IMR-90 (cell line): ENCODE results near the gene SOWAHB. TPM values are rescaled to one million over a fixed set of nuclear protein-coding genes. Genes with fewer than 3 reads are reported as not detected.

Experiments used
- ATAC-seq: fragments of 200-7000 bp; cut with Tn5 transposase; 2 replicates; pipeline ENCODE4 v1.9.1; 2020; ENCODE audit warnings: low read depth, mild to moderate bottlenecking, moderate library complexity
- BruUV-seq: library from RNA; stranded (reverse); fragments of 400-500 nt; replicated peaks from 2 replicates; lab custom pipeline; 2021; lab: Mats Ljungman, UMichigan
- CTCF ChIA-PET: fragments of 300-600 bp; formaldehyde crosslinking; extraction: SDS; loops from one replicate; lab custom pipeline; 2021; ENCODE audit warnings: antibody characterized with exemption; lab: Yijun Ruan, JAX
- POLR2A ChIA-PET: fragments of 300-600 bp; sonication (Branson Sonifier 250); formaldehyde crosslinking; loops from one replicate; lab custom pipeline; 2022; ENCODE audit warnings: antibody characterized with exemption; ENCODE audit not compliant: unreplicated experiment; lab: Charles Lee
- DNase-seq: peaks from one replicate; pipeline ENCODE4 v3.0.0; 2013
- H2AFZ ChIP-seq: replicated peaks from 2 replicates; pipeline ENCODE3; 2013; ENCODE audit warnings: low read length, mild to moderate bottlenecking; ENCODE audit not compliant: poor library complexity
- H2AK5ac ChIP-seq: 2 replicates; pipeline ENCODE4 v1.6.1; 2013; ENCODE audit warnings: low read depth, low read length, inconsistent platforms
- H2AK9ac ChIP-seq: replicated peaks from 2 replicates; pipeline ENCODE3; 2013; ENCODE audit warnings: mild to moderate bottlenecking, low read depth, low read length, moderate library complexity; ENCODE audit not compliant: poor library complexity
- H2BK120ac ChIP-seq: 2 replicates; pipeline ENCODE4 v1.6.1; 2013; ENCODE audit warnings: low read depth, low read length, inconsistent platforms
- H2BK15ac ChIP-seq: 3 replicates; pipeline ENCODE4 v1.6.1; 2013; ENCODE audit warnings: low read depth, low read length, inconsistent platforms
- H2BK20ac ChIP-seq: 2 replicates; pipeline ENCODE4 v1.6.1; 2013; ENCODE audit warnings: low read depth, mild to moderate bottlenecking, inconsistent platforms, low read length, moderate library complexity
- H2BK5ac ChIP-seq: 2 replicates; pipeline ENCODE4 v1.6.1; 2013; ENCODE audit warnings: mild to moderate bottlenecking, low read depth, low read length, inconsistent platforms; ENCODE audit not compliant: poor library complexity, severe bottlenecking
- H3K14ac ChIP-seq: replicated peaks from 2 replicates; pipeline ENCODE4 v1.6.1; 2013; ENCODE audit warnings: low read depth, low read length, inconsistent platforms
- H3K18ac ChIP-seq: 2 replicates; pipeline ENCODE4 v1.6.1; 2013; ENCODE audit warnings: low read depth, low read length, control low read depth
- H3K23ac ChIP-seq: 2 replicates; pipeline ENCODE4 v1.6.1; 2013; ENCODE audit warnings: low read depth, low read length, inconsistent platforms
- H3K27ac ChIP-seq: 2 replicates; pipeline ENCODE4 v1.5.1; 2013; ENCODE audit warnings: mild to moderate bottlenecking, control low read depth, low read length; ENCODE audit not compliant: insufficient read depth
- H3K27me3 ChIP-seq: 2 replicates; pipeline ENCODE4 v1.6.1; 2013; ENCODE audit warnings: low read length; ENCODE audit not compliant: control insufficient read depth, insufficient read depth
- H3K36me3 ChIP-seq: 2 replicates; pipeline ENCODE4 v1.6.1; 2013; ENCODE audit warnings: low read length, mixed read lengths; ENCODE audit not compliant: control insufficient read depth, insufficient read depth
- H3K4ac ChIP-seq: 2 replicates; pipeline ENCODE4 v1.6.1; 2013; ENCODE audit warnings: low read depth, low read length, inconsistent platforms
- H3K4me1 ChIP-seq: 2 replicates; pipeline ENCODE4 v1.6.1; 2013; ENCODE audit warnings: low read length, mixed read lengths; ENCODE audit not compliant: control insufficient read depth, insufficient read depth
- H3K4me2 ChIP-seq: 2 replicates; pipeline ENCODE4 v1.6.1; 2013; ENCODE audit warnings: low read depth, mild to moderate bottlenecking, control low read depth, low read length, moderate library complexity
- H3K4me3 ChIP-seq: 2 replicates; pipeline ENCODE4 v1.5.1; 2013; ENCODE audit warnings: low read depth, mild to moderate bottlenecking, control low read depth, low read length, moderate library complexity; ENCODE audit not compliant: insufficient read depth
- H3K56ac ChIP-seq: 2 replicates; pipeline ENCODE4 v1.6.1; 2013; ENCODE audit warnings: low read length, inconsistent platforms; ENCODE audit not compliant: insufficient read depth; ENCODE audit errors: extremely low read depth
- H3K79me1 ChIP-seq, 2 experiments: 2 replicates each; pipeline ENCODE4 v1.6.1; 2013; ENCODE audit warnings: low read length in 2 of 2, inconsistent platforms in 1 of 2, low read depth in 1 of 2
- H3K9ac ChIP-seq: 2 replicates; pipeline ENCODE4 v1.6.1; 2013; ENCODE audit warnings: low read depth, low read length, control low read depth
- H3K9me1 ChIP-seq: 2 replicates; pipeline ENCODE4 v1.6.1; 2013; ENCODE audit warnings: low read length, inconsistent platforms; ENCODE audit not compliant: insufficient read depth
- H3K9me3 ChIP-seq: 2 replicates; pipeline ENCODE4 v1.6.1; 2013; ENCODE audit warnings: low read length; ENCODE audit not compliant: control insufficient read depth, insufficient read depth
- H4K20me1 ChIP-seq: 2 replicates; pipeline ENCODE4 v1.6.1; 2013; ENCODE audit warnings: low read length, inconsistent platforms; ENCODE audit not compliant: insufficient read depth
- H4K5ac ChIP-seq: 2 replicates; pipeline ENCODE4 v1.6.1; 2013; ENCODE audit warnings: mild to moderate bottlenecking, low read depth, low read length, control low read depth
- H4K8ac ChIP-seq, 2 experiments: 2 replicates each; pipeline ENCODE4 v1.6.1; 2013; ENCODE audit warnings: low read depth in 2 of 2, low read length in 2 of 2, control low read depth in 1 of 2, inconsistent platforms in 1 of 2
- H4K91ac ChIP-seq: 2 replicates; pipeline ENCODE4 v1.6.1; 2013; ENCODE audit warnings: low read depth, low read length, inconsistent platforms; ENCODE audit not compliant: insufficient read depth
- BHLHE40 ChIP-seq: fragments of 150-350 bp; IDR thresholded peaks from 2 replicates; pipeline ENCODE4 v1.6.1; 2016; ENCODE audit warnings: mild to moderate bottlenecking, low read depth, low read length
- CEBPB ChIP-seq: IDR thresholded peaks from 2 replicates; pipeline ENCODE4 v1.6.1; 2012; ENCODE audit warnings: low read depth, low read length, improper control_type of control experiment
- CHD1 ChIP-seq: IDR thresholded peaks from 2 replicates; pipeline ENCODE4 v1.6.1; 2012; ENCODE audit warnings: low read depth, low read length, improper control_type of control experiment
- FOS ChIP-seq: fragments of 150-350 bp; IDR thresholded peaks from 2 replicates; pipeline ENCODE4 v1.6.1; 2016; ENCODE audit warnings: low read depth, low read length
- MAFK ChIP-seq: IDR thresholded peaks from 2 replicates; pipeline ENCODE4 v1.6.1; 2012; ENCODE audit warnings: low read depth, low read length, improper control_type of control experiment
- MAZ ChIP-seq: IDR thresholded peaks from 2 replicates; pipeline ENCODE4 v1.6.1; 2012; ENCODE audit warnings: low read depth, mild to moderate bottlenecking, low read length, improper control_type of control experiment, moderate library complexity, borderline replicate concordance
- MXI1 ChIP-seq: IDR thresholded peaks from 2 replicates; pipeline ENCODE4 v1.6.1; 2012; ENCODE audit warnings: low read depth, mild to moderate bottlenecking, low read length, moderate library complexity, borderline replicate concordance
- NFE2L2 ChIP-seq: fragments of 150-350 bp; IDR thresholded peaks from 2 replicates; pipeline ENCODE4 v1.6.1; 2016; ENCODE audit warnings: low read depth, mild to moderate bottlenecking, low read length
- POLR2A ChIP-seq: IDR thresholded peaks from 2 replicates; pipeline ENCODE4 v1.6.1; 2012; ENCODE audit warnings: mild to moderate bottlenecking, low read depth, low read length
- RAD21 ChIP-seq: IDR thresholded peaks from 2 replicates; pipeline ENCODE4 v1.6.1; 2012; ENCODE audit warnings: low read length, improper control_type of control experiment
- RCOR1 ChIP-seq: IDR thresholded peaks from 2 replicates; pipeline ENCODE4 v1.6.1; 2012; ENCODE audit warnings: mild to moderate bottlenecking, low read length, improper control_type of control experiment; ENCODE audit not compliant: insufficient replicate concordance
- RFX5 ChIP-seq: IDR thresholded peaks from 2 replicates; pipeline ENCODE4 v1.8.0; 2012; ENCODE audit warnings: low read depth, mild to moderate bottlenecking, low read length, moderate library complexity
- SMC3 ChIP-seq: fragments of 150-350 bp; IDR thresholded peaks from 2 replicates; pipeline ENCODE4 v1.6.1; 2016; ENCODE audit warnings: low read depth, mild to moderate bottlenecking, antibody characterized with exemption, low read length, moderate library complexity
- WGBS, 2 experiments: methylation state at CpG; one replicate each; pipeline versions ENCODE4 v1.1.5 to v1.1.7; 2013; ENCODE audit warnings: missing lambda C conversion rate in 2 of 2; ENCODE audit not compliant: insufficient read length in 1 of 2; ENCODE audit errors: extremely low coverage in 2 of 2; 5-methylcytosine and 5-hydroxymethylcytosine counted together
- dilution Hi-C: fragments of 300-500 bp; cut with HindIII; formaldehyde crosslinking; loops from one replicate; pipeline ENCODE4 v1.14.3; 2018; ENCODE audit warnings: low sequenced_read_pairs; ENCODE audit not compliant: unreplicated experiment
- in situ Hi-C: fragments of 300-500 bp; cut with MboI; formaldehyde crosslinking; loops from 3 replicates; pipeline ENCODE4 v1.14.3; 2019; ENCODE audit warnings: low sequenced_read_pairs, inconsistent platforms, mixed read lengths
- intact Hi-C: fragments of 100-400 bp; cut with micrococcal nuclease; formaldehyde crosslinking; loops from 2 replicates; pipeline ENCODE4 v1.10.0; 2022
- polyA plus RNA-seq, 3 experiments: library from polyadenylated mRNA; depleted of rRNA; stranded (reverse); fragments of >200 nt; gene quantifications; 2 replicates each; pipeline ENCODE4 v1.2.3, GENCODE V29; 2012; ENCODE audit warnings: low replicate concordance in 1 of 3
- total RNA-seq: library from RNA; depleted of rRNA; stranded (reverse); fragments of >200 nt; gene quantifications from 2 replicates; pipeline ENCODE4 v1.2.3, GENCODE V29; 2012
- TF ChIP-seq, protein P1 (sequence below): fragments of 150-350 bp; IDR thresholded peaks from 2 replicates; pipeline ENCODE4 v1.6.1; 2017; ENCODE audit warnings: mild to moderate bottlenecking, antibody characterized with exemption, low read length, low read depth
- TF ChIP-seq, protein P2 (sequence below): conservative IDR thresholded peaks from 2 replicates; pipeline ENCODE4 v1.5.1; 2012; ENCODE audit warnings: mild to moderate bottlenecking, low read depth, low read length, improper control_type of control experiment
- TF ChIP-seq, protein P3 (sequence below): fragments of 150-350 bp; IDR thresholded peaks from 2 replicates; pipeline ENCODE4 v1.6.1; 2016; ENCODE audit warnings: low read depth, mild to moderate bottlenecking, low read length, moderate library complexity, borderline replicate concordance

SOWAHB gene
- total and polyA plus RNA-seq, 2 of the 4 experiments (the other 2 are of a cell fraction): not detected

DNA sequence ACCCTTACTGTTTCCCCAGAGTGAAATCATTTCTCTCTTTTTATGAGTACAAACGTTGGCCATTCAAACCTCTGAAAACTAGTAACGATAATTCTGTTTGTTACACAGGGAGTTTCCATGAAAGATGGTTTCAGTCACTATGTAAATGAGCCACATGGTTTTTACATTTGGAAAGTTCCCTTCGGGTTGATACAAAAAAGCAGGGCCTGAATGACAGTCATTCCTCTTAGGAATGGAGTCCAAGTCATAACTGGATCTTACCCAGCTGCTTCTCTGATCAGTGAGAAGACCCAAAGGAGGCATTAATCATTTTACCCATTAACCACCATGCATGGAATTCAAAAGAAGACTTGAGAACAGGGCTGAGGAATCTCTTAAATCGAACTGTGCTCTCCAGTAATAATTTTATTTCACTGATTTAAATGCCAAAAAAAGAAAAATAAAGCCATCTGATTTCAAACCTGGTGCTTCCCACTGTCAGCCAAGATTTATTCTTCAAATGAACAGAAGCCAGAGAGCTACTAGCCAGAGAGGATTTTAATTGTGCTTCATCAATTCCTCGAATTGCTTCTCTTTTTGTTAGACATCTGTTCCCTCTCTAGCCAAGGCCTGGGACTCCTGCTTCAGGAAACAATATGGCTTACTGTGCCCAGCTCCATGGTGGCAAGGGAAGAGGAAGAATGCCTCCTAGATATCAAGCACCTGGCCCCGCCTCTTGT is 3.2 kb downstream of the SOWAHB start:
- TF ChIP-seq SMC3 (no peak), CEBPB (no peak), POLR2A (no peak), FOS (no peak), RAD21 (no peak), BHLHE40 (no peak), RFX5 (no peak), RCOR1 (no peak), NFE2L2 (no peak), MXI1 (no peak), MAFK (no peak), MAZ (no peak), CHD1 (no peak)
- TF ChIP-seq, protein P1, sequence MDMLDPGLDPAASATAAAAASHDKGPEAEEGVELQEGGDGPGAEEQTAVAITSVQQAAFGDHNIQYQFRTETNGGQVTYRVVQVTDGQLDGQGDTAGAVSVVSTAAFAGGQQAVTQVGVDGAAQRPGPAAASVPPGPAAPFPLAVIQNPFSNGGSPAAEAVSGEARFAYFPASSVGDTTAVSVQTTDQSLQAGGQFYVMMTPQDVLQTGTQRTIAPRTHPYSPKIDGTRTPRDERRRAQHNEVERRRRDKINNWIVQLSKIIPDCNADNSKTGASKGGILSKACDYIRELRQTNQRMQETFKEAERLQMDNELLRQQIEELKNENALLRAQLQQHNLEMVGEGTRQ: no peak
- TF ChIP-seq, protein P2, sequence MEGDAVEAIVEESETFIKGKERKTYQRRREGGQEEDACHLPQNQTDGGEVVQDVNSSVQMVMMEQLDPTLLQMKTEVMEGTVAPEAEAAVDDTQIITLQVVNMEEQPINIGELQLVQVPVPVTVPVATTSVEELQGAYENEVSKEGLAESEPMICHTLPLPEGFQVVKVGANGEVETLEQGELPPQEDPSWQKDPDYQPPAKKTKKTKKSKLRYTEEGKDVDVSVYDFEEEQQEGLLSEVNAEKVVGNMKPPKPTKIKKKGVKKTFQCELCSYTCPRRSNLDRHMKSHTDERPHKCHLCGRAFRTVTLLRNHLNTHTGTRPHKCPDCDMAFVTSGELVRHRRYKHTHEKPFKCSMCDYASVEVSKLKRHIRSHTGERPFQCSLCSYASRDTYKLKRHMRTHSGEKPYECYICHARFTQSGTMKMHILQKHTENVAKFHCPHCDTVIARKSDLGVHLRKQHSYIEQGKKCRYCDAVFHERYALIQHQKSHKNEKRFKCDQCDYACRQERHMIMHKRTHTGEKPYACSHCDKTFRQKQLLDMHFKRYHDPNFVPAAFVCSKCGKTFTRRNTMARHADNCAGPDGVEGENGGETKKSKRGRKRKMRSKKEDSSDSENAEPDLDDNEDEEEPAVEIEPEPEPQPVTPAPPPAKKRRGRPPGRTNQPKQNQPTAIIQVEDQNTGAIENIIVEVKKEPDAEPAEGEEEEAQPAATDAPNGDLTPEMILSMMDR: no peak
- TF ChIP-seq, protein P3, sequence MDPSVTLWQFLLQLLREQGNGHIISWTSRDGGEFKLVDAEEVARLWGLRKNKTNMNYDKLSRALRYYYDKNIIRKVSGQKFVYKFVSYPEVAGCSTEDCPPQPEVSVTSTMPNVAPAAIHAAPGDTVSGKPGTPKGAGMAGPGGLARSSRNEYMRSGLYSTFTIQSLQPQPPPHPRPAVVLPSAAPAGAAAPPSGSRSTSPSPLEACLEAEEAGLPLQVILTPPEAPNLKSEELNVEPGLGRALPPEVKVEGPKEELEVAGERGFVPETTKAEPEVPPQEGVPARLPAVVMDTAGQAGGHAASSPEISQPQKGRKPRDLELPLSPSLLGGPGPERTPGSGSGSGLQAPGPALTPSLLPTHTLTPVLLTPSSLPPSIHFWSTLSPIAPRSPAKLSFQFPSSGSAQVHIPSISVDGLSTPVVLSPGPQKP: no peak
- no peaks in the 10 kb centered on the region for H4K20me1 ChIP-seq
- H2AK5ac ChIP-seq: no peak overlapping the region
- no peak overlapping the region for H3K27ac ChIP-seq
- POLR2A ChIA-PET: no interaction called here
- no peak overlapping the region for H3K18ac ChIP-seq
- H3K9ac ChIP-seq: no peak overlapping the region
- BruUV-seq: no TSS peak
- WGBS, 2 experiments: 80% methylated on average over 2 of the region's 6 CpGs; no CpG with 5 or more reads in 1 of the 2 experiments
- in situ Hi-C loops: no loop called here
- H3K56ac ChIP-seq: no peak overlapping the region
- no peaks in the 10 kb centered on the region for H3K36me3 ChIP-seq
- no peak overlapping the region for H3K14ac ChIP-seq
- CTCF ChIA-PET: interaction anchor here (1.2 kb wide), 1 partner anchor 12 kb away, joined by 3 read pairs; no protein-coding TSS in a partner anchor
- no peak overlapping the region for H2BK120ac ChIP-seq
- no peak overlapping the region for H3K23ac ChIP-seq
- no peak overlapping the region for H2AFZ ChIP-seq
- H3K9me3 ChIP-seq: no peaks in the 10 kb centered on the region; the same call in 1 of the 2 replicates
- H2AK9ac ChIP-seq: no peak overlapping the region
- no peak overlapping the region for H4K5ac ChIP-seq
- intact Hi-C loops: no loop called here
- dilution Hi-C loops: no loop called here
- no peak overlapping the region for H4K8ac ChIP-seq
- H2BK20ac ChIP-seq: no peak overlapping the region
- no peak overlapping the region for H2BK5ac ChIP-seq
- no peaks in the 10 kb centered on the region for H3K79me1 ChIP-seq
- no peak overlapping the region for H4K91ac ChIP-seq
- peaks cover 44% of the 10 kb centered on the region for H3K27me3 ChIP-seq
- H3K4me1 ChIP-seq: peaks cover 3% of the 10 kb centered on the region; the same call in 1 of the 2 replicates
- H3K9me1 ChIP-seq: no peaks in the 10 kb centered on the region
- H3K4me2 ChIP-seq: no peak overlapping the region
- no peak overlapping the region for H2BK15ac ChIP-seq
- H3K4ac ChIP-seq: no peak overlapping the region
- no peak for ATAC-seq
- no peak for DNase-seq
- H3K4me3 ChIP-seq: no peak overlapping the region
